ENCODE data around the gene LSAMP. TPM values are rescaled to one million over a fixed set of nuclear protein-coding genes. Genes with fewer than 3 reads are reported as not detected.

Gene LSAMP
- total and polyA plus RNA-seq, 2 of the 13 experiments (the other 11 are each of a cell fraction or from before 2014, with no cell fraction given), result not detected

- ChIA-PET CTCF (ENCODE audit: low intra/inter-chr PET ratio, low total read pairs) (no interaction called here), POLR2A (no interaction called here)
- no TSS peak for BruUV-seq (replicated peaks)
- Histone ChIP-seq H2AFZ (ENCODE audit: low read length) (no peak overlapping the region), H3K9ac (ENCODE audit: insufficient read depth, low read depth, low read length) (no peak overlapping the region), H3K4me3 (replicated peaks in 1 of 3; ENCODE audit: insufficient read depth in 1 of 3, low read depth in 2 of 3, low read length in 3 of 3) (no peak overlapping the region), H4K20me1 (ENCODE audit: insufficient read depth, low read length) (no peaks in the 10 kb centered on the region), H3K4me1 (ENCODE audit: insufficient read depth, low read length) (0 out of 2 replicates have a peak, but pooled peaks cover 6% of the 10 kb centered on the region), H3K9me3 (ENCODE audit: low read length) (no peaks in the 10 kb centered on the region), H3K27me3 (ENCODE audit: control insufficient read depth in 1 of 2, insufficient read depth in 2 of 2, low read length in 2 of 2) (no peaks in the 10 kb centered on the region), H3K27ac (ENCODE audit: extremely low read length, insufficient read depth, low read length) (no peak overlapping the region), H3K79me2 (ENCODE audit: insufficient read depth, low read length) (no peaks in the 10 kb centered on the region), H3K4me2 (ENCODE audit: low read depth, low read length) (no peak overlapping the region), H3K36me3 (replicated peaks in 1 of 2; ENCODE audit: control insufficient read depth in 1 of 2, insufficient read depth in 2 of 2, low read length in 2 of 2) (no peaks in the 10 kb centered on the region)
- intact Hi-C loops (cut with micrococcal nuclease; ENCODE audit: unreplicated experiment), result no loop called here
- no peak for FAIRE-seq
- no peak for DNase-seq (ENCODE audit: low spot score)
- TF ChIP-seq GABPA (IDR thresholded peaks at IDR 0.05; ENCODE audit: low read depth, low read length), result no peak
- no peak for TF ChIP-seq GABPA (CRISPR knock-in tag; IDR thresholded peaks at IDR 0.05; ENCODE audit: low read depth)
- no peak for TF ChIP-seq REXO4 (CRISPR knock-in tag; IDR thresholded peaks at IDR 0.05; ENCODE audit: borderline replicate concordance)
- no peak for TF ChIP-seq NR2F1 (CRISPR knock-in tag; IDR thresholded peaks at IDR 0.05)
- no peak for TF ChIP-seq HCFC1 (IDR thresholded peaks at IDR 0.05; ENCODE audit: low read depth, low read length)
- TF ChIP-seq NKX3-1 (CRISPR knock-in tag; IDR thresholded peaks at IDR 0.05), result no peak
- no peak for TF ChIP-seq KAT8 (CRISPR knock-in tag; IDR thresholded peaks at IDR 0.05)
- TF ChIP-seq CREB3 (CRISPR knock-in tag; IDR thresholded peaks at IDR 0.05), result no peak
- no peak for TF ChIP-seq E2F2 (CRISPR knock-in tag; IDR thresholded peaks at IDR 0.05; ENCODE audit: borderline replicate concordance)
- no peak for TF ChIP-seq ZFY (CRISPR knock-in tag; IDR thresholded peaks at IDR 0.05)
- 12% methylated on average over 8 of the region's 8 CpGs for WGBS (ENCODE audit: low lambda C conversion rate)
- no peak for ATAC-seq
- in situ Hi-C loops (cut with HindIII; ENCODE audit: extremely low pct_ligation_motif_present, low pct_unique_long_range_greater_than_20kb), result no loop called here
Measured at GRCh38 chr3:116426036-116426435, 19.3 kb downstream of the LSAMP start.

All from HepG2 (cell line).